Measurements from ENCODE around the gene KCTD13.

- TF ChIP-seq POLR2A (IDR thresholded peaks at IDR 0.05): no peak
- no peak for TF ChIP-seq CTCF (IDR thresholded peaks at IDR 0.05)
- no peak for TF ChIP-seq POLR2AphosphoS5 (IDR thresholded peaks at IDR 0.05)
Measured at GRCh38 chr16:29883987-29884386, 42.0 kb downstream of the KCTD13 start.
